HG03095 (cell line): ENCODE data around the gene ENDOG.
"Not testable (repeated sequence)": the region's sequence is repeated elsewhere in the genome, so short reads cannot be mapped to it uniquely, and the experiment has no call there.

Experiments
- ATAC-seq: cut with Tn5 transposase; IDR thresholded peaks from one replicate; pipeline ENCODE4 v1.9.1; 2021; ENCODE audit warnings: moderate library complexity; ENCODE audit not compliant: unreplicated experiment

Gene ENDOG

GRCh38 chr9:128828267-128828666 lies 10.0 kb downstream of the ENDOG start:
- ATAC-seq, result no peak

- ATAC-seq, result no peak
Observed at GRCh38 chr9:128828719-128829452, 10.6 kb downstream of the ENDOG start.

- peak; percentile 98 for ATAC-seq
Observed at GRCh38 chr9:128829477-128830251, 11.4 kb downstream of the ENDOG start, which contains the start of gene SPOUT1. Gene SPOUT1 (minus strand): TSS chr9:128829794. CDS start chr9:128829780, 14 bp downstream.

GRCh38 chr9:128833696-128834095 lies 15.4 kb downstream of the ENDOG start:
- ATAC-seq, result no peak

- no peak for ATAC-seq
Observed at GRCh38 chr9:128835246-128836210, 17.2 kb downstream of the ENDOG start.

- ATAC-seq, result no peak
Observed at GRCh38 chr9:128836509-128837145, 18.3 kb downstream of the ENDOG start.

- ATAC-seq, result no peak
Observed at GRCh38 chr9:128838338-128838737, 20.0 kb downstream of the ENDOG start.

- ATAC-seq, result no peak
Observed at GRCh38 chr9:128840524-128840923, 22.2 kb downstream of the ENDOG start.

GRCh38 chr9:128841694-128842492 lies 23.6 kb downstream of the ENDOG start:
- no peak for ATAC-seq

- ATAC-seq, result not testable (repeated sequence)
Observed at GRCh38 chr9:128843171-128843570, 24.9 kb downstream of the ENDOG start.

GRCh38 chr9:128845186-128845931 lies 27.1 kb downstream of the ENDOG start:
- no peak for ATAC-seq

GRCh38 chr9:128846680-128847030 lies 28.4 kb downstream of the ENDOG start:
- no peak for ATAC-seq

- ATAC-seq, result no peak
Observed at GRCh38 chr9:128847803-128848202, 29.5 kb downstream of the ENDOG start.

GRCh38 chr9:128851024-128851423 lies 32.7 kb downstream of the ENDOG start:
- ATAC-seq, result not testable (repeated sequence)

GRCh38 chr9:128851779-128852600 lies 33.7 kb downstream of the ENDOG start:
- not testable (repeated sequence) for ATAC-seq

- ATAC-seq, result not testable (repeated sequence)
Observed at GRCh38 chr9:128852646-128853045, 34.3 kb downstream of the ENDOG start.

GRCh38 chr9:128854454-128854853 lies 36.2 kb downstream of the ENDOG start:
- not testable (repeated sequence) for ATAC-seq

GRCh38 chr9:128858476-128858875 lies 40.2 kb downstream of the ENDOG start:
- ATAC-seq, result not testable (repeated sequence)
